Stimulated activated CD8-positive, alpha-beta memory T cell treated with anti-CD3 and anti-CD28 coated beads, Interleukin-12 subunit alpha, Interleukin-12 subunit beta, amount 100 ng/mL, for 24 hours (primary cell): ENCODE results near the gene WDR53.
"Not testable (repeated sequence)": the region's sequence is repeated elsewhere in the genome, so short reads cannot be mapped to it uniquely, and the experiment has no call there.

ENCODE experiments used
- DNase-seq: peaks from one replicate; pipeline ENCODE4 v3.0.0-alpha.2; 2020; ENCODE audit errors: extremely low read depth

WDR53 gene

GRCh38 chr3:196558476-196558875 is 9.9 kb downstream of the WDR53 start:
- DNase-seq: no peak

GRCh38 chr3:196557236-196557635 is 11.1 kb downstream of the WDR53 start:
- no peak for DNase-seq

GRCh38 chr3:196555295-196555694 is 13.1 kb downstream of the WDR53 start:
- DNase-seq: no peak

- no peak for DNase-seq
Observed at GRCh38 chr3:196554205-196554604, 14.1 kb downstream of the WDR53 start.

GRCh38 chr3:196553551-196553950 is 14.8 kb downstream of the WDR53 start:
- no peak for DNase-seq

GRCh38 chr3:196552253-196552652 is 16.1 kb downstream of the WDR53 start:
- no peak for DNase-seq

- DNase-seq: not testable (repeated sequence)
Observed at GRCh38 chr3:196550172-196550571, 18.2 kb downstream of the WDR53 start.

GRCh38 chr3:196549312-196549711 is 19.0 kb downstream of the WDR53 start:
- DNase-seq: not testable (repeated sequence)

GRCh38 chr3:196547067-196547466 is 21.3 kb downstream of the WDR53 start:
- no peak for DNase-seq

- no peak for DNase-seq
Observed at GRCh38 chr3:196546537-196546936, 21.8 kb downstream of the WDR53 start.

GRCh38 chr3:196544491-196544992 is 23.8 kb downstream of the WDR53 start:
- DNase-seq: no peak

- no peak for DNase-seq
Observed at GRCh38 chr3:196541684-196542445, 26.5 kb downstream of the WDR53 start.

- DNase-seq: peak; percentile 24
Observed at GRCh38 chr3:196537319-196537984, 30.9 kb downstream of the WDR53 start.

GRCh38 chr3:196533260-196533681 is 35.1 kb downstream of the WDR53 start:
- no peak for DNase-seq

- DNase-seq: no peak
Observed at GRCh38 chr3:196531418-196531817, 36.9 kb downstream of the WDR53 start.

GRCh38 chr3:196528639-196529233 is 39.6 kb downstream of the WDR53 start:
- peak; percentile 65 for DNase-seq

- no peak for DNase-seq
Observed at GRCh38 chr3:196525141-196525540, 43.2 kb downstream of the WDR53 start.

GRCh38 chr3:196524527-196524926 is 43.8 kb downstream of the WDR53 start:
- DNase-seq: no peak

- DNase-seq: no peak
Observed at GRCh38 chr3:196523841-196524240, 44.5 kb downstream of the WDR53 start.

GRCh38 chr3:196521291-196521690 is 47.1 kb downstream of the WDR53 start:
- DNase-seq: not testable (repeated sequence)

- DNase-seq: no peak
Observed at GRCh38 chr3:196519718-196520082, 48.7 kb downstream of the WDR53 start.

- no peak for DNase-seq
Observed at GRCh38 chr3:196518966-196519717, 49.2 kb downstream of the WDR53 start.
